ENCODE measurements around the gene WBP2. TPM values are rescaled to one million over a fixed set of nuclear protein-coding genes. Genes with fewer than 3 reads are reported as not detected.

The WBP2 gene
- total and polyA plus RNA-seq, 2 of the 13 experiments (the other 11 are each of a cell fraction or from before 2014, with no cell fraction given): 29.2 to 29.5 TPM

DNA sequence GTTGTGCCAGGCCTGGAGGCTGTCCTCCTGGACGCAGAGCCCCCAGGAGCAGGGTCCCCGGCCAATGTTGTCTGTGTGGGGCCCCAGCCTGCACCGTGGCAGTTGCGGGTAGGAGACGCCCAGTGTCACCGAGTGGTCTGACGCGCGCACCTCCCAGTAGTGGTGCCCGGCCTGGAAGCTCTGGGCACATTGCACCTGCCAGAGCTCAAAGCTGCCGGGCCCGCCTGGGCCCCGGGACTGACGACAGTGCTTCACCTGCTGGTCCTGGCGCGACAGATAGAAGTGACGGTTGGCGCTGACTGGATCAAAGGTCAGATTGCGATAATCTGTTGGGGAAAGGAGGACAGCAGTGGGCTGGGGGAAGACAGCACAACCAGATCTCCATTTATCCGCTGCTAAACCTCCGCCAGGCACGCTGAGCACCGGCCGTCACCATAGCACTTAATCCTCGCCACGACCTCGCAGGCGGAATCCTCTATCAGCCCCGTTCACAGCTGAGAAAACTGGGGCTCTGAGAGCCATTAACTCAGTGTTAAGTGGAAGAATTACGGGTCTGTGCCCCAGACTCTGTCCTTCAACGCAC lies 36.0 kb upstream of the WBP2 start (continued):
- TF ChIP-seq BORCS8-MEF2B (CRISPR knock-in tag; IDR thresholded peaks at IDR 0.05) (0 out of 2 replicates have a peak, but pooled peaks have one; percentile 60), TOPORS (CRISPR knock-in tag; IDR thresholded peaks at IDR 0.05) (0 out of 2 replicates have a peak, but pooled peaks have one; percentile 2), RBFOX2 (IDR thresholded peaks at IDR 0.05; ENCODE audit: low read depth, low read length) (peak; percentile 59; the same call in 1 of the 2 replicates), SALL1 (CRISPR knock-in tag; IDR thresholded peaks at IDR 0.05) (no peak), ZNF317 (CRISPR knock-in tag; IDR thresholded peaks at IDR 0.05) (peak; percentile 97), RXRB (CRISPR knock-in tag; IDR thresholded peaks at IDR 0.05; ENCODE audit: borderline replicate concordance) (no peak), EP300 (IDR thresholded peaks at IDR 0.05; ENCODE audit: low read depth in 2 of 2, low read length in 2 of 2) (0 out of 4 replicates have a peak, but pooled peaks of 1 of the 2 experiments have one; percentile 10), EP300 (CRISPR knock-in tag; IDR thresholded peaks at IDR 0.05; ENCODE audit: borderline replicate concordance) (no peak), U2AF2 (IDR thresholded peaks at IDR 0.05; ENCODE audit: low read depth, low read length) (0 out of 2 replicates have a peak, but pooled peaks have one; percentile 26), SMC3 (IDR thresholded peaks at IDR 0.05; ENCODE audit: low read length) (0 out of 2 replicates have a peak, but pooled peaks have one; percentile 5), ZNF3 (CRISPR knock-in tag; IDR thresholded peaks at IDR 0.05) (no peak), ZBTB38 (CRISPR knock-in tag; IDR thresholded peaks at IDR 0.05) (peak; percentile 99), CC2D1A (CRISPR knock-in tag; IDR thresholded peaks at IDR 0.05) (0 out of 2 replicates have a peak, but pooled peaks have one; percentile 32), ASH2L (IDR thresholded peaks at IDR 0.05; ENCODE audit: insufficient read length, low read depth, low read length) (no peak), HOXA3 (CRISPR knock-in tag; IDR thresholded peaks at IDR 0.05) (peak; percentile 88), ZNF816 (CRISPR knock-in tag; IDR thresholded peaks at IDR 0.05; ENCODE audit: borderline replicate concordance) (0 out of 2 replicates have a peak, but pooled peaks have one; percentile 82), ZMYM3 (CRISPR knock-in tag; IDR thresholded peaks at IDR 0.05) (no peak), TRIM24 (CRISPR knock-in tag; IDR thresholded peaks at IDR 0.05) (0 out of 2 replicates have a peak, but pooled peaks have one; percentile 60), ZNF326 (CRISPR knock-in tag; IDR thresholded peaks at IDR 0.05; ENCODE audit: borderline replicate concordance) (no peak), HNRNPUL1 (IDR thresholded peaks at IDR 0.05; ENCODE audit: low read depth, low read length) (no peak), U2AF1 (optimal IDR thresholded peaks at IDR 0.05; ENCODE audit: low read depth, low read length) (peak; percentile 30), NRL (CRISPR knock-in tag; IDR thresholded peaks at IDR 0.05; ENCODE audit: borderline replicate concordance) (peak; percentile 7; the same call in 1 of the 2 replicates), KAT7 (CRISPR knock-in tag; IDR thresholded peaks at IDR 0.05; ENCODE audit: borderline replicate concordance) (no peak), POGZ (CRISPR knock-in tag; IDR thresholded peaks at IDR 0.05) (peak; percentile 55), MXI1 (IDR thresholded peaks at IDR 0.05; ENCODE audit: borderline replicate concordance, low read depth, low read length) (peak; percentile 34; the same call in 1 of the 3 replicates), HMG20A (CRISPR knock-in tag; IDR thresholded peaks at IDR 0.05; ENCODE audit: borderline replicate concordance) (no peak), ZNF891 (CRISPR knock-in tag; IDR thresholded peaks at IDR 0.05) (peak; percentile 18; the same call in 1 of the 2 replicates), NR2F6 (IDR thresholded peaks at IDR 0.05) (no peak), NR2F6 (CRISPR knock-in tag; IDR thresholded peaks at IDR 0.05) (0 out of 2 replicates have a peak, but pooled peaks have one; percentile 20)
- TF ChIP-seq, protein P1, sequence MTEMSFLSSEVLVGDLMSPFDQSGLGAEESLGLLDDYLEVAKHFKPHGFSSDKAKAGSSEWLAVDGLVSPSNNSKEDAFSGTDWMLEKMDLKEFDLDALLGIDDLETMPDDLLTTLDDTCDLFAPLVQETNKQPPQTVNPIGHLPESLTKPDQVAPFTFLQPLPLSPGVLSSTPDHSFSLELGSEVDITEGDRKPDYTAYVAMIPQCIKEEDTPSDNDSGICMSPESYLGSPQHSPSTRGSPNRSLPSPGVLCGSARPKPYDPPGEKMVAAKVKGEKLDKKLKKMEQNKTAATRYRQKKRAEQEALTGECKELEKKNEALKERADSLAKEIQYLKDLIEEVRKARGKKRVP (CRISPR knock-in tag; IDR thresholded peaks at IDR 0.05): 0 out of 4 replicates have a peak, but pooled peaks of 1 of the 2 experiments have one; percentile 16
- TF ChIP-seq, protein P2, sequence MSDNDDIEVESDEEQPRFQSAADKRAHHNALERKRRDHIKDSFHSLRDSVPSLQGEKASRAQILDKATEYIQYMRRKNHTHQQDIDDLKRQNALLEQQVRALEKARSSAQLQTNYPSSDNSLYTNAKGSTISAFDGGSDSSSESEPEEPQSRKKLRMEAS (IDR thresholded peaks at IDR 0.05): no peak
- TF ChIP-seq, protein P3, sequence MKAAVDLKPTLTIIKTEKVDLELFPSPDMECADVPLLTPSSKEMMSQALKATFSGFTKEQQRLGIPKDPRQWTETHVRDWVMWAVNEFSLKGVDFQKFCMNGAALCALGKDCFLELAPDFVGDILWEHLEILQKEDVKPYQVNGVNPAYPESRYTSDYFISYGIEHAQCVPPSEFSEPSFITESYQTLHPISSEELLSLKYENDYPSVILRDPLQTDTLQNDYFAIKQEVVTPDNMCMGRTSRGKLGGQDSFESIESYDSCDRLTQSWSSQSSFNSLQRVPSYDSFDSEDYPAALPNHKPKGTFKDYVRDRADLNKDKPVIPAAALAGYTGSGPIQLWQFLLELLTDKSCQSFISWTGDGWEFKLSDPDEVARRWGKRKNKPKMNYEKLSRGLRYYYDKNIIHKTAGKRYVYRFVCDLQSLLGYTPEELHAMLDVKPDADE (CRISPR knock-in tag; IDR thresholded peaks at IDR 0.05): no peak

Data from HepG2 (cell line).